HEK293 (cell line): ENCODE results near the gene CCDC9B.

Experiments
- CTCF ChIA-PET: fragments of 350-600 bp; formaldehyde crosslinking; extraction: SDS; loops from one replicate; lab custom pipeline; 2021; ENCODE audit warnings: antibody characterized with exemption; lab: Yijun Ruan, JAX
- POLR2A ChIA-PET: fragments of 300-600 bp; formaldehyde crosslinking; extraction: SDS; loops from one replicate; lab custom pipeline; 2020; ENCODE audit warnings: antibody characterized with exemption, inconsistent platforms; lab: Yijun Ruan, JAX
- H3K27ac ChIP-seq: fragments of 200-500 bp; sonication (Bioruptor generic); 2 replicates; pipeline ENCODE4 v1.5.1; 2014; ENCODE audit warnings: low read depth, low read length, control low read depth, inconsistent platforms; ENCODE audit errors: extremely low read depth
- H3K36me3 ChIP-seq, 2 experiments: fragments of 200-500 bp in 1 of 2; sonication (Bioruptor generic) in 1 of 2; 1 replicate in 1 of 2; 2 replicates in 1 of 2; pipeline ENCODE4 v1.5.1; 2014 to 2017; ENCODE audit warnings: inconsistent platforms in 2 of 2, low read length in 2 of 2; ENCODE audit not compliant: control insufficient read depth in 2 of 2, insufficient read depth in 1 of 2
- H3K4me1 ChIP-seq: fragments of 200-500 bp; sonication (Bioruptor generic); 2 replicates; pipeline ENCODE4 v1.5.1; 2014; ENCODE audit warnings: mild to moderate bottlenecking, low read length, inconsistent platforms; ENCODE audit not compliant: control insufficient read depth, insufficient read depth
- H3K4me3 ChIP-seq: 2 replicates; pipeline ENCODE4 v1.5.1; 2011; ENCODE audit warnings: low read depth, mild to moderate bottlenecking, control low read depth, low read length, moderate library complexity
- H3K9me3 ChIP-seq: fragments of 200-500 bp; sonication (Bioruptor generic); 2 replicates; pipeline ENCODE4 v1.5.1; 2014; ENCODE audit warnings: low read depth, low read length, inconsistent platforms; ENCODE audit not compliant: control insufficient read depth, insufficient read depth
- GLIS2 ChIP-seq: fragments of 450-650 bp; formaldehyde crosslinking; IDR thresholded peaks from 2 replicates; pipeline ENCODE4 v1.5.1; 2016; ENCODE audit warnings: missing biosample characterization, missing genetic modification characterization
- INSM2 ChIP-seq: fragments of 450-650 bp; formaldehyde crosslinking; IDR thresholded peaks from 2 replicates; pipeline ENCODE4 v1.5.1; 2016; ENCODE audit warnings: missing biosample characterization, missing genetic modification characterization
- KLF1 ChIP-seq: fragments of 450-650 bp; formaldehyde crosslinking; IDR thresholded peaks from 2 replicates; pipeline ENCODE4 v1.5.1; 2016; ENCODE audit warnings: missing biosample characterization, missing genetic modification characterization
- KLF17 ChIP-seq: fragments of 450-650 bp; formaldehyde crosslinking; IDR thresholded peaks from 2 replicates; pipeline ENCODE4 v1.5.1; 2016; ENCODE audit warnings: missing biosample characterization, missing genetic modification characterization
- KLF7 ChIP-seq: fragments of 450-650 bp; formaldehyde crosslinking; IDR thresholded peaks from 2 replicates; pipeline ENCODE4 v1.5.1; 2016; ENCODE audit warnings: missing biosample characterization, missing genetic modification characterization, borderline replicate concordance
- MZF1 ChIP-seq: fragments of 450-650 bp; formaldehyde crosslinking; IDR thresholded peaks from 2 replicates; pipeline ENCODE4 v1.5.1; 2017; ENCODE audit warnings: missing biosample characterization, missing genetic modification characterization, borderline replicate concordance
- PBX3 ChIP-seq: sonication (generic); formaldehyde crosslinking; IDR thresholded peaks from 2 replicates; pipeline ENCODE4 v1.8.1; 2022; ENCODE audit warnings: mild to moderate bottlenecking, moderate library complexity, missing genetic modification reagents
- PRDM10 ChIP-seq: fragments of 450-650 bp; formaldehyde crosslinking; IDR thresholded peaks from 2 replicates; pipeline ENCODE4 v1.5.1; 2016; ENCODE audit warnings: missing biosample characterization, missing genetic modification characterization
- REST ChIP-seq: fragments of 450-650 bp; formaldehyde crosslinking; IDR thresholded peaks from 2 replicates; pipeline ENCODE4 v1.5.1; 2016; ENCODE audit warnings: missing biosample characterization, missing genetic modification characterization
- YY2 ChIP-seq: fragments of 450-650 bp; formaldehyde crosslinking; IDR thresholded peaks from 2 replicates; pipeline ENCODE4 v1.5.1; 2016; ENCODE audit warnings: missing biosample characterization, missing genetic modification characterization
- ZNF112 ChIP-seq: fragments of 450-650 bp; formaldehyde crosslinking; IDR thresholded peaks from 2 replicates; pipeline ENCODE4 v1.5.0; 2017; ENCODE audit warnings: missing biosample characterization, missing genetic modification characterization
- ZNF366 ChIP-seq: fragments of 450-650 bp; formaldehyde crosslinking; conservative IDR thresholded peaks from 2 replicates; pipeline ENCODE4 v1.5.1; 2016; ENCODE audit warnings: missing biosample characterization, missing genetic modification characterization
- ZNF398 ChIP-seq: fragments of 450-650 bp; formaldehyde crosslinking; IDR thresholded peaks from 2 replicates; pipeline ENCODE4 v1.5.1; 2017; ENCODE audit warnings: missing biosample characterization, missing genetic modification characterization
- ZNF426 ChIP-seq: fragments of 450-650 bp; formaldehyde crosslinking; IDR thresholded peaks from 2 replicates; pipeline ENCODE4 v1.5.1; 2017; ENCODE audit warnings: missing biosample characterization, missing genetic modification characterization, mild to moderate bottlenecking, inconsistent platforms, moderate library complexity
- ZNF48 ChIP-seq: fragments of 450-650 bp; formaldehyde crosslinking; IDR thresholded peaks from 2 replicates; pipeline ENCODE4 v1.5.1; 2016; ENCODE audit warnings: missing biosample characterization, missing genetic modification characterization
- ZNF510 ChIP-seq: fragments of 450-650 bp; formaldehyde crosslinking; IDR thresholded peaks from 2 replicates; pipeline ENCODE4 v1.5.1; 2018; ENCODE audit warnings: mild to moderate bottlenecking, missing genetic modification characterization, missing biosample characterization; ENCODE audit not compliant: insufficient replicate concordance
- ZNF555 ChIP-seq: fragments of 450-650 bp; formaldehyde crosslinking; conservative IDR thresholded peaks from 2 replicates; pipeline ENCODE4 v1.5.1; 2017; ENCODE audit warnings: missing biosample characterization, mild to moderate bottlenecking, missing genetic modification characterization, inconsistent platforms
- ZNF610 ChIP-seq: fragments of 450-650 bp; formaldehyde crosslinking; IDR thresholded peaks from 2 replicates; pipeline ENCODE4 v1.5.1; 2016; ENCODE audit warnings: missing biosample characterization, missing genetic modification characterization, borderline replicate concordance
- ZNF768 ChIP-seq: fragments of 450-650 bp; formaldehyde crosslinking; IDR thresholded peaks from 2 replicates; pipeline ENCODE4 v1.5.1; 2018; ENCODE audit warnings: missing biosample characterization, mild to moderate bottlenecking, missing genetic modification characterization
- ZNF785 ChIP-seq: fragments of 450-650 bp; formaldehyde crosslinking; IDR thresholded peaks from 2 replicates; pipeline ENCODE4 v1.5.1; 2016; ENCODE audit warnings: missing biosample characterization, missing genetic modification characterization
- ZSCAN23 ChIP-seq: fragments of 450-650 bp; formaldehyde crosslinking; IDR thresholded peaks from 2 replicates; pipeline ENCODE4 v1.5.1; 2016; ENCODE audit warnings: missing biosample characterization, missing genetic modification characterization

Gene CCDC9B

GRCh38 chr15:40323239-40323952 lies 17.3 kb downstream of the CCDC9B start, which contains the start of gene INAFM2 (continued):
- TF ChIP-seq ZNF112 (tag by site-specific recombination) (no peak), ZNF426 (tag by site-specific recombination) (no peak), ZNF366 (peak; percentile 32), ZNF48 (tag by site-specific recombination) (no peak), ZNF510 (tag by site-specific recombination) (no peak), KLF1 (peak; percentile 63; the same call in 1 of the 2 replicates), ZNF785 (no peak), PBX3 (CRISPR knock-in tag) (no peak), KLF17 (tag by site-specific recombination) (peak; percentile 55; the same call in 1 of the 2 replicates), ZNF610 (0 out of 2 replicates have a peak, but pooled peaks have one; percentile 33), INSM2 (tag by site-specific recombination) (no peak), REST (no peak)

- ChIA-PET POLR2A (interaction anchor here (0.6 to 1.5 kb wide), 12 partner anchors 9 to 362 kb away, joined by 3 to 8 read pairs (median 3); partner anchors contain the start of genes CCDC32, IVD and KNSTRN), CTCF (interaction anchor here (0.7 to 5.2 kb wide), 10 partner anchors 9 to 285 kb away, joined by 4 to 64 read pairs (median 5); no protein-coding TSS in a partner anchor)
- H3K4me3 ChIP-seq: peak overlapping the region; percentile 70; the same call in 1 of the 2 replicates
- H3K9me3 ChIP-seq: no peaks in the 10 kb centered on the region
- H3K36me3 ChIP-seq: peaks cover 0 to 10% of the 10 kb centered on the region in 2 experiments; a peak in 1 of 3 replicates
- peak overlapping the region; percentile 81 for H3K27ac ChIP-seq
- peaks cover 13% of the 10 kb centered on the region; the same call in 1 of the 2 replicates for H3K4me1 ChIP-seq
- TF ChIP-seq KLF7 (no peak), MZF1 (tag by site-specific recombination) (peak; percentile 72; the same call in 1 of the 2 replicates), ZSCAN23 (tag by site-specific recombination) (no peak), ZNF768 (tag by site-specific recombination) (no peak), PRDM10 (tag by site-specific recombination) (peak; percentile 87; the same call in 1 of the 2 replicates), GLIS2 (tag by site-specific recombination) (peak; percentile 31; the same call in 1 of the 2 replicates), ZNF398 (tag by site-specific recombination) (peak; percentile 92), YY2 (tag by site-specific recombination) (no peak), ZNF555 (tag by site-specific recombination) (no peak)
Measured at GRCh38 chr15:40322531-40323238, 18.1 kb downstream of the CCDC9B start.
